ENCODE measurements around the gene NEUROD2.
A peak's percentile ranks its signal among the peaks of the same experiment; 100 is the strongest.

DNA sequence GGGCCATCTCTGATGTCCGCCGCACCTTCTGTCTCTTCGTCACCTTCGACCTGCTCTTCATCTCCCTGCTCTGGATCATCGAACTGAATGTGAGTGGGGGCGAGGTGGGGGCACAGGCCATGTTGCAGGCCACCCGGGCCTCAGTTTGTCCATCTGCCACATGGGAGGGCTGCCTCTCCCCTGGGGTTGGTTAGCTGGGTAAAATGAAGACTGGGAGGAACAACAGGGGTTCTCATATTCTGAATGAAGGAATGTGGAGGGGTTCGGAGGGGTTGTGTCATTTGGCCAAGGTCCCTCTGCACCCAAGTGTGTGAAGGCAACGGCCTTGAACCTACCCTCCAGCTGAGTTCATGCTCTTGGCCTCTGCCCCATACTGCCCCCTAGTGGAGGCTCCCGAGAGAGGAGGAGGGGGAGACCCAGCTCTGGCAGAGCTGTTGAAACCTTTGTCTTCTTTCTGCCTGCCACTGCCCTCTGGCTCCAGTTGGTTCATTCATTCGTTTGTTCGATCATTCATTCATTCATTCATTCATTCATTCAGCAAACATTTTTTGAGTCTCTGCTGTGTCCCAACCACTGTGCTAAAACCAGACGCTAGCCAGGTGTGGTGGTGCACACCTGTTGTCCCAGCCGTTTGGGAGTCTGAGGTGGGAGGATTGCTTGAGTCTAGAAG lies 46.1 kb upstream of the NEUROD2 start:
- TF ChIP-seq, protein P1, sequence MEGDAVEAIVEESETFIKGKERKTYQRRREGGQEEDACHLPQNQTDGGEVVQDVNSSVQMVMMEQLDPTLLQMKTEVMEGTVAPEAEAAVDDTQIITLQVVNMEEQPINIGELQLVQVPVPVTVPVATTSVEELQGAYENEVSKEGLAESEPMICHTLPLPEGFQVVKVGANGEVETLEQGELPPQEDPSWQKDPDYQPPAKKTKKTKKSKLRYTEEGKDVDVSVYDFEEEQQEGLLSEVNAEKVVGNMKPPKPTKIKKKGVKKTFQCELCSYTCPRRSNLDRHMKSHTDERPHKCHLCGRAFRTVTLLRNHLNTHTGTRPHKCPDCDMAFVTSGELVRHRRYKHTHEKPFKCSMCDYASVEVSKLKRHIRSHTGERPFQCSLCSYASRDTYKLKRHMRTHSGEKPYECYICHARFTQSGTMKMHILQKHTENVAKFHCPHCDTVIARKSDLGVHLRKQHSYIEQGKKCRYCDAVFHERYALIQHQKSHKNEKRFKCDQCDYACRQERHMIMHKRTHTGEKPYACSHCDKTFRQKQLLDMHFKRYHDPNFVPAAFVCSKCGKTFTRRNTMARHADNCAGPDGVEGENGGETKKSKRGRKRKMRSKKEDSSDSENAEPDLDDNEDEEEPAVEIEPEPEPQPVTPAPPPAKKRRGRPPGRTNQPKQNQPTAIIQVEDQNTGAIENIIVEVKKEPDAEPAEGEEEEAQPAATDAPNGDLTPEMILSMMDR (conservative IDR thresholded peaks at IDR 0.05 in 1 of 2, IDR thresholded peaks at IDR 0.05 in 1 of 2; ENCODE audit: extremely low read depth in 1 of 2, insufficient read depth in 1 of 2, low read depth in 1 of 2, low read length in 2 of 2): peak; percentile 90 to 95
- TF ChIP-seq EZH2 (IDR thresholded peaks at IDR 0.05; ENCODE audit: borderline replicate concordance, low read length): no peak

All from mammary epithelial cell (primary cell).